Osteocyte (in vitro differentiated cells): ENCODE data around the gene ARID5A. TPM values are rescaled to one million over a fixed set of nuclear protein-coding genes. Genes with fewer than 3 reads are reported as not detected.

Experiments used
- DNase-seq: peaks from one replicate; pipeline ENCODE4 v3.0.0; 2021; ENCODE audit warnings: mixed read lengths; ENCODE audit not compliant: unreplicated experiment; ENCODE audit errors: extremely low spot score
- H3K27ac Mint-ChIP-seq: one replicate; pipeline ENCODE4 v1.8.0; 2021; ENCODE audit warnings: mild to moderate bottlenecking, mixed read lengths; ENCODE audit not compliant: unreplicated experiment
- H3K27me3 Mint-ChIP-seq: one replicate; pipeline ENCODE4 v1.8.0; 2021; ENCODE audit warnings: mixed read lengths; ENCODE audit not compliant: unreplicated experiment
- H3K36me3 Mint-ChIP-seq: one replicate; pipeline ENCODE4 v1.8.0; 2021; ENCODE audit warnings: mixed read lengths; ENCODE audit not compliant: unreplicated experiment
- H3K4me1 Mint-ChIP-seq: one replicate; pipeline ENCODE4 v1.8.0; 2021; ENCODE audit warnings: mixed read lengths; ENCODE audit not compliant: unreplicated experiment
- H3K4me3 Mint-ChIP-seq: one replicate; pipeline ENCODE4 v1.8.0; 2021; ENCODE audit warnings: mild to moderate bottlenecking, moderate library complexity, mixed read lengths; ENCODE audit not compliant: unreplicated experiment
- H3K9me3 Mint-ChIP-seq: one replicate; pipeline ENCODE4 v1.8.0; 2021; ENCODE audit warnings: mixed read lengths; ENCODE audit not compliant: unreplicated experiment
- total RNA-seq: library from RNA; stranded (reverse); gene quantifications from 2 replicates; pipeline ENCODE4 v1.2.1, GENCODE V29; 2021
- TF ChIP-seq, protein P1 (sequence below): fragments of 200-600 bp; sonication (generic); IDR thresholded peaks from 2 replicates; pipeline ENCODE4 v1.5.0; 2021; ENCODE audit warnings: antibody characterized with exemption, mild to moderate bottlenecking, moderate library complexity

Gene ARID5A
- total RNA-seq, 1 donor from 2014 or later = 25.9 TPM

DNA sequence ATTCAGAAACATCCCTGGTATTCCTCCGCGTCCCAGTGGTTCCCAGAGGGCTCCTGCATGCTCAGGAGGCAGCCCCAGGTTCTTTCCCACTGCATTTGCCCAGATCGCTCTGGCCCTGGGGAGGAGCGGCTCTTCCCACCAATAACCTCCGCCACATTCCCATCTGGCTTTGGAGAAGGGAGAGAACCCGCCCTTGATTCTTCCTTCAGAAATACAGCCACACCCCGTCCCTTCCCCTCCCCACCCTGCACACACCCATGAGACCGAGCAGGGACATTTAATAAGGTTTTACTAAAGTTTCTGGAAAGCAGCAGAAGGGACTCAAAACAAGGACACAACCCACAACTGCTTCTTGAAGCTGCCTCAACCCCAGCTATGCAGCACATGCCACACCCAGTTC is 21.9 kb downstream of the ARID5A start:
- H3K4me1 Mint-ChIP-seq = peaks cover 6% of the 10 kb centered on the region
- peaks cover 7% of the 10 kb centered on the region for H3K9me3 Mint-ChIP-seq
- peaks cover 2% of the 10 kb centered on the region for H3K27me3 Mint-ChIP-seq
- no peak overlapping the region for H3K4me3 Mint-ChIP-seq
- TF ChIP-seq, protein P1, sequence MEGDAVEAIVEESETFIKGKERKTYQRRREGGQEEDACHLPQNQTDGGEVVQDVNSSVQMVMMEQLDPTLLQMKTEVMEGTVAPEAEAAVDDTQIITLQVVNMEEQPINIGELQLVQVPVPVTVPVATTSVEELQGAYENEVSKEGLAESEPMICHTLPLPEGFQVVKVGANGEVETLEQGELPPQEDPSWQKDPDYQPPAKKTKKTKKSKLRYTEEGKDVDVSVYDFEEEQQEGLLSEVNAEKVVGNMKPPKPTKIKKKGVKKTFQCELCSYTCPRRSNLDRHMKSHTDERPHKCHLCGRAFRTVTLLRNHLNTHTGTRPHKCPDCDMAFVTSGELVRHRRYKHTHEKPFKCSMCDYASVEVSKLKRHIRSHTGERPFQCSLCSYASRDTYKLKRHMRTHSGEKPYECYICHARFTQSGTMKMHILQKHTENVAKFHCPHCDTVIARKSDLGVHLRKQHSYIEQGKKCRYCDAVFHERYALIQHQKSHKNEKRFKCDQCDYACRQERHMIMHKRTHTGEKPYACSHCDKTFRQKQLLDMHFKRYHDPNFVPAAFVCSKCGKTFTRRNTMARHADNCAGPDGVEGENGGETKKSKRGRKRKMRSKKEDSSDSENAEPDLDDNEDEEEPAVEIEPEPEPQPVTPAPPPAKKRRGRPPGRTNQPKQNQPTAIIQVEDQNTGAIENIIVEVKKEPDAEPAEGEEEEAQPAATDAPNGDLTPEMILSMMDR = no peak
- DNase-seq = no peak
- H3K36me3 Mint-ChIP-seq = no peaks in the 10 kb centered on the region
- H3K27ac Mint-ChIP-seq = no peak overlapping the region

DNA sequence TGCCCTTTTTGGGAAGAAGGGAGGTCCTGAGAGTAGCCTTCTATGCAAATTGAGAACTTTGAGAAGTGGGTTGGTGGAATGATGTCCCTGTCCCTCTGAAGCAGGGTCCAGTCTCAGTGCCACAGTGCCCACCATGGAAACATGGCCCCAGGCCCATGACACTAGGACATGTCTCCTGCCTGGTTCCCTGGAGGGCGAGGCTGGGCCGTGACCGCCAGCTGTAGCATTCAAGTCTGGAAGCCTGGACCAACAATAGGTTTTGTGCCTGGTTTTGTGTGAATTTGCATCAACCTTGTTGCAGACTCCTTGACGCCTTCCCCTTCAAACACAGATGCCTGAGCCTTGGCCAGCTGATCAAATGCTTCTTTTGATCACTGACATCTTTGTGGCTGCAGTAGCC is 27.5 kb downstream of the ARID5A start:
- no peaks in the 10 kb centered on the region for H3K4me1 Mint-ChIP-seq
- H3K9me3 Mint-ChIP-seq = peaks cover 7% of the 10 kb centered on the region
- TF ChIP-seq, protein P1 = no peak
- DNase-seq = no peak
- H3K4me3 Mint-ChIP-seq = no peak overlapping the region
- no peak overlapping the region for H3K27ac Mint-ChIP-seq
- no peaks in the 10 kb centered on the region for H3K36me3 Mint-ChIP-seq
- H3K27me3 Mint-ChIP-seq = peaks cover 2% of the 10 kb centered on the region

DNA sequence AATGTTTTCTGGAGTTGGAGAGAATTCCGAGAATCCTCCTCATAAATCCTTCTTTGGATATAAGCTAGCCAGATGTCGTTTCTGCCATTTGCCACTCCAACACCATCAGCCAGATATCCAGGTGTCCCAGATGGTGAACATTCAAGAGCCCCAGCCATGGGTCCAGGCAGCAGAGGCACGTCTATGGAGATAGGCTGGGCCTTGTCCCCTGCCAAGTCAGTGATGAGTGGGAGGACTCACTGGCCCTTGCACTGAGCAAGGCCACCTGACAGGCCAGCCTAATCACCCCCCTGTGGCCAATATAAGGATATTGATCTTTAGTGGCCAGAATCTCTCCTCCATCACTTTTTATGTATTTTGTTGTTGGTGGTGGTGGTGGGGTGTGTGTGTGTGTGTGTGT is 28.0 kb downstream of the ARID5A start:
- TF ChIP-seq, protein P1 = no peak
- no peak overlapping the region for H3K27ac Mint-ChIP-seq
- H3K9me3 Mint-ChIP-seq = peaks cover 7% of the 10 kb centered on the region
- no peak overlapping the region for H3K4me3 Mint-ChIP-seq
- H3K27me3 Mint-ChIP-seq = peaks cover 2% of the 10 kb centered on the region
- DNase-seq = no peak
- no peaks in the 10 kb centered on the region for H3K4me1 Mint-ChIP-seq
- H3K36me3 Mint-ChIP-seq = no peaks in the 10 kb centered on the region

DNA sequence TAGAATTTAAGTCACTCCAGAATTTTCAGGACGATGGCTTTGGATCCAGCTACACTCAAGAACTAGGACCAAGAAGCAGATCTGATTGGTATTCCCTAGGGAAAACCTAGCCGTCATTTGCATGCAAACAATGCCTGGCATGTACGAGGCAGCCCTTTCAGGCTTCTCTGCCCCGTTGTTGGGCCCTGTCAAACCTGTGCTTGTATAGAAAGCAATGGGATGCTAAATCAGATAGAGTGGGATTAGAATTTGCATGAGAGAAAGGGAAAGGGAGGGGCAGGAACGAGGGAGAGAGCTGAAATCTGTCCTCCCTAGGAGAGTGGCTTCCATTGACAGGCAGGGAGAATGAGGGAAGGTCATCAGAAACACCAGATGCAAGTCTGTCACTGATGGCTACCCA is 28.6 kb downstream of the ARID5A start:
- Mint-ChIP-seq H3K4me1 (no peaks in the 10 kb centered on the region), H3K36me3 (no peaks in the 10 kb centered on the region), H3K27me3 (peaks cover 2% of the 10 kb centered on the region), H3K9me3 (peaks cover 7% of the 10 kb centered on the region), H3K27ac (no peak overlapping the region), H3K4me3 (no peak overlapping the region)
- TF ChIP-seq, protein P1 = no peak
- DNase-seq = no peak

DNA sequence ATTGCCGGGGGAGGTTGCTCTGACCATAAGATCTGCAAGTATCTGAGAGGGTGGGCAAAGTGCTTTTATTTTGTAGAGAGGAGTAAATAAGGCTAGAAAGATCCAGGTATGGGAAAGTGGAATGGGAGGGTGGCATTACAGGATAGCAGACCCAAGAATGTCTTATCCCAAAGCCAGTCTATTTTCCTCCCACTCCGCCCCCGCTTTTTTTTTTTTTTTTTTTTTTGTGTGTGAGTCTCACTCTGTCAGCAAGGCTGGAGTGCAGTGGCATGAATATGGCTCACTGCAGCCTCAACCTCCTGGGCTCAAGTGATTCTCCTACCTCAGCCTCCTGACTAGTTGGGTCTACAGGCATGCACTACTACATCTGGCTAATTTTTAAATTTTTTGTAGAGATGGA is 31.5 kb downstream of the ARID5A start:
- H3K36me3 Mint-ChIP-seq = no peaks in the 10 kb centered on the region
- H3K27ac Mint-ChIP-seq = no peak overlapping the region
- H3K4me1 Mint-ChIP-seq = no peaks in the 10 kb centered on the region
- no peaks in the 10 kb centered on the region for H3K9me3 Mint-ChIP-seq
- TF ChIP-seq, protein P1 = no peak
- DNase-seq = no peak
- no peak overlapping the region for H3K4me3 Mint-ChIP-seq
- no peaks in the 10 kb centered on the region for H3K27me3 Mint-ChIP-seq
